Measurements from ENCODE around the gene RAB28. TPM values are rescaled to one million over a fixed set of nuclear protein-coding genes. Genes with fewer than 3 reads are reported as not detected.

The RAB28 gene
- polyA plus RNA-seq, 1 donor (not counting 4 experiments of a cell fraction or from before 2014, with no cell fraction given), result 19.7 TPM

- no peak for TF ChIP-seq CTCF (optimal IDR thresholded peaks at IDR 0.05 in 1 of 3, IDR thresholded peaks at IDR 0.05 in 1 of 3, conservative IDR thresholded peaks at IDR 0.05 in 1 of 3; ENCODE audit: extremely low read depth in 1 of 3, insufficient read depth in 2 of 3, low read length in 3 of 3)
- no peak for TF ChIP-seq EZH2 (IDR thresholded peaks at IDR 0.05; ENCODE audit: low read length)
- Histone ChIP-seq H3K4me1 (ENCODE audit: control insufficient read depth, extremely low read depth, insufficient read depth, low read length) (no peaks in the 10 kb centered on the region), H3K79me2 (ENCODE audit: control insufficient read depth, insufficient read depth, low read length) (peaks cover 7% of the 10 kb centered on the region), H2AFZ (ENCODE audit: control insufficient read depth, low read length) (no peak overlapping the region), H3K9me1 (ENCODE audit: control insufficient read depth, extremely low read depth, insufficient read depth, low read length) (no peaks in the 10 kb centered on the region), H3K9ac (ENCODE audit: control insufficient read depth, extremely low read depth, insufficient read depth, low read length) (no peak overlapping the region), H3K4me3 (ENCODE audit: control insufficient read depth in 2 of 3, extremely low read depth in 1 of 3, insufficient read depth in 2 of 3, low read depth in 1 of 3, low read length in 3 of 3) (no peak overlapping the region), H4K20me1 (ENCODE audit: control insufficient read depth, extremely low read depth, insufficient read depth, low read length) (no peaks in the 10 kb centered on the region), H3K27me3 (ENCODE audit: control insufficient read depth, extremely low read depth, insufficient read depth, low read length) (no peaks in the 10 kb centered on the region), H3K9me3 (ENCODE audit: control insufficient read depth, low read depth, low read length) (no peaks in the 10 kb centered on the region), H3K27ac (ENCODE audit: control insufficient read depth, insufficient read depth, low read length) (no peak overlapping the region), H3K4me2 (ENCODE audit: control insufficient read depth, extremely low read depth, insufficient read depth, low read depth, low read length) (no peak overlapping the region), H3K36me3 (ENCODE audit: control insufficient read depth in 2 of 2, extremely low read depth in 1 of 2, insufficient read depth in 2 of 2, low read length in 2 of 2) (no peaks in the 10 kb centered on the region)
- dilution Hi-C loops (cut with MboI; ENCODE audit: extremely low pct_ligation_motif_present, low sequenced_read_pairs), result no loop called here
- FAIRE-seq, result no peak
- no peak for DNase-seq (ENCODE audit: low read depth, low spot score)
Observed at GRCh38 chr4:13464543-13464942, 19.6 kb downstream of the RAB28 start.

- Histone ChIP-seq H3K36me3 (ENCODE audit: control insufficient read depth in 2 of 2, extremely low read depth in 1 of 2, insufficient read depth in 2 of 2, low read length in 2 of 2) (no peaks in the 10 kb centered on the region), H3K4me3 (ENCODE audit: control insufficient read depth in 2 of 3, extremely low read depth in 1 of 3, insufficient read depth in 2 of 3, low read depth in 1 of 3, low read length in 3 of 3) (no peak overlapping the region), H3K9me1 (ENCODE audit: control insufficient read depth, extremely low read depth, insufficient read depth, low read length) (no peaks in the 10 kb centered on the region), H4K20me1 (ENCODE audit: control insufficient read depth, extremely low read depth, insufficient read depth, low read length) (no peaks in the 10 kb centered on the region), H3K27me3 (ENCODE audit: control insufficient read depth, extremely low read depth, insufficient read depth, low read length) (no peaks in the 10 kb centered on the region), H3K9me3 (ENCODE audit: control insufficient read depth, low read depth, low read length) (no peaks in the 10 kb centered on the region), H3K4me2 (ENCODE audit: control insufficient read depth, extremely low read depth, insufficient read depth, low read depth, low read length) (no peak overlapping the region), H3K9ac (ENCODE audit: control insufficient read depth, extremely low read depth, insufficient read depth, low read length) (no peak overlapping the region), H3K79me2 (ENCODE audit: control insufficient read depth, insufficient read depth, low read length) (peaks cover 7% of the 10 kb centered on the region), H2AFZ (ENCODE audit: control insufficient read depth, low read length) (no peak overlapping the region), H3K4me1 (ENCODE audit: control insufficient read depth, extremely low read depth, insufficient read depth, low read length) (no peaks in the 10 kb centered on the region), H3K27ac (ENCODE audit: control insufficient read depth, insufficient read depth, low read length) (no peak overlapping the region)
- dilution Hi-C loops (cut with MboI; ENCODE audit: extremely low pct_ligation_motif_present, low sequenced_read_pairs), result no loop called here
- FAIRE-seq (no peak), DNase-seq (ENCODE audit: low read depth, low spot score) (no peak)
- TF ChIP-seq EZH2 (IDR thresholded peaks at IDR 0.05; ENCODE audit: low read length) (no peak), CTCF (optimal IDR thresholded peaks at IDR 0.05 in 1 of 3, IDR thresholded peaks at IDR 0.05 in 1 of 3, conservative IDR thresholded peaks at IDR 0.05 in 1 of 3; ENCODE audit: extremely low read depth in 1 of 3, insufficient read depth in 2 of 3, low read length in 3 of 3) (no peak)
Observed at GRCh38 chr4:13461191-13461905, 22.8 kb downstream of the RAB28 start.
